Measurements from ENCODE around the gene AHDC1.

DNA sequence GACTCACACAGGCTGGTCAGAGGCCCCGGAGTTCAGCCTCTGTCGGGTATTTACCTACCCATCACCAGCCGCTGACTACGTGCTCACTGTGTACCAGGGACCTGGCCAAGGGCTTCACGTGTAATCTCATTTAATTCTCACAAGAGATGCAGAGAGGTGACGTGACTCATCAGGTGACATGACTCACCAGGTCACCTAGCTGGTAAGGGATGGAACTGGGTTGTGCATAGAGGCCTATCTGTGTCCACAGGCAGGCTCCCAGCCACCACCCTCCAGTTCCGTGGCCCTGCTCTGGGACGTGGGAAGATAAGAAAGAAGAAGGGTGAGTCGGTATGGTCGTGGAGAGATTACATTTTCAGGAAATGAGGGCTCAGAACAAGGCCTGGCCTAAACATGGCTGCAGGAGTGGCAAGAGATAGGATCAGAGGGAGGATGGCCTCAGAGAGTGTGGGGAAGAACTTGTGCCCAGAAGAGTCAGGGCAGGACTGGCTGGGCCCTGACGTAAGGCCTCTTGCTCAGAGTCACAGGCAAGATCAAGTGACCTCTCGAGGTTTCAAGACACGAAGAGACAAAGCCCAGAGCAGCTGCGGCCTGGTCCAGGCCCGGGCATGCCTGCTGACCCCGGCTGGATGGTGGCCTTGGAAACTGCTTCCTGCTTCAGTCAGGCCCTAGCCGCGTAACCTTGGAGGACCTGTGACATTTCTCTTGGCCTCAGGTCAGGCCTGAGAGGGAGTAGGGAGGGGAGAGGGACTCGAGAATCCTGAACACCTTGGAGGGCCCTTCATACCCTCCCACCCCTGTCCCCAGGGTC, 61.3 kb downstream of the AHDC1 start:
- TF ChIP-seq POLR2A (IDR thresholded peaks at IDR 0.05) = peak in 1 of 3 donors; percentile 22
- TF ChIP-seq, protein P1, sequence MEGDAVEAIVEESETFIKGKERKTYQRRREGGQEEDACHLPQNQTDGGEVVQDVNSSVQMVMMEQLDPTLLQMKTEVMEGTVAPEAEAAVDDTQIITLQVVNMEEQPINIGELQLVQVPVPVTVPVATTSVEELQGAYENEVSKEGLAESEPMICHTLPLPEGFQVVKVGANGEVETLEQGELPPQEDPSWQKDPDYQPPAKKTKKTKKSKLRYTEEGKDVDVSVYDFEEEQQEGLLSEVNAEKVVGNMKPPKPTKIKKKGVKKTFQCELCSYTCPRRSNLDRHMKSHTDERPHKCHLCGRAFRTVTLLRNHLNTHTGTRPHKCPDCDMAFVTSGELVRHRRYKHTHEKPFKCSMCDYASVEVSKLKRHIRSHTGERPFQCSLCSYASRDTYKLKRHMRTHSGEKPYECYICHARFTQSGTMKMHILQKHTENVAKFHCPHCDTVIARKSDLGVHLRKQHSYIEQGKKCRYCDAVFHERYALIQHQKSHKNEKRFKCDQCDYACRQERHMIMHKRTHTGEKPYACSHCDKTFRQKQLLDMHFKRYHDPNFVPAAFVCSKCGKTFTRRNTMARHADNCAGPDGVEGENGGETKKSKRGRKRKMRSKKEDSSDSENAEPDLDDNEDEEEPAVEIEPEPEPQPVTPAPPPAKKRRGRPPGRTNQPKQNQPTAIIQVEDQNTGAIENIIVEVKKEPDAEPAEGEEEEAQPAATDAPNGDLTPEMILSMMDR (IDR thresholded peaks at IDR 0.05) = no peak
